Measurements from ENCODE around the gene OTUD1.

DNA sequence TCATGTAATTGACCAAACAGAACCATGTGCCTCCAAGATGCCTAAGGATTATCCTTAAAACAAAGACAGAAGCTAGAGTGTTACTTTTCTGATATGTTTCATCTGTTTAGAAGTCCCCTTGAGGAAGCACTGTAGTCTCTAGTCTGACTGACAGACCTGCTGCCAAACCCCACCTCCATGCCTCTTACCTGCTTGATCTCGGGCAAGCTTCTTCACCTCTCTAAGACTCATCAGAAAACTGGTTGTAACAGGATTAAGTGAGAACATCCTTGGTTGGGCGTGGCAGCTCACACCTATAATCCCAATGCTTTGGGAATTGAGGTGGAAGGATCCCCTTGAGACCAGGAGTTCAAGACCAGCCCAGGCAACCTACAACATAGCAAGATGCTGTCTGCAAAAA lies 42.2 kb upstream of the OTUD1 start:
- TF ChIP-seq CEBPB (IDR thresholded peaks at IDR 0.05; ENCODE audit: low read depth) = no peak
- TF ChIP-seq POLR2AphosphoS5 (IDR thresholded peaks at IDR 0.05; ENCODE audit: low read depth, low read length) = no peak
- no peak for TF ChIP-seq EZH2phosphoT487 (IDR thresholded peaks at IDR 0.05; ENCODE audit: borderline replicate concordance)
- no peak for TF ChIP-seq SIN3A (IDR thresholded peaks at IDR 0.05; ENCODE audit: low read depth)
- TF ChIP-seq, protein P1, sequence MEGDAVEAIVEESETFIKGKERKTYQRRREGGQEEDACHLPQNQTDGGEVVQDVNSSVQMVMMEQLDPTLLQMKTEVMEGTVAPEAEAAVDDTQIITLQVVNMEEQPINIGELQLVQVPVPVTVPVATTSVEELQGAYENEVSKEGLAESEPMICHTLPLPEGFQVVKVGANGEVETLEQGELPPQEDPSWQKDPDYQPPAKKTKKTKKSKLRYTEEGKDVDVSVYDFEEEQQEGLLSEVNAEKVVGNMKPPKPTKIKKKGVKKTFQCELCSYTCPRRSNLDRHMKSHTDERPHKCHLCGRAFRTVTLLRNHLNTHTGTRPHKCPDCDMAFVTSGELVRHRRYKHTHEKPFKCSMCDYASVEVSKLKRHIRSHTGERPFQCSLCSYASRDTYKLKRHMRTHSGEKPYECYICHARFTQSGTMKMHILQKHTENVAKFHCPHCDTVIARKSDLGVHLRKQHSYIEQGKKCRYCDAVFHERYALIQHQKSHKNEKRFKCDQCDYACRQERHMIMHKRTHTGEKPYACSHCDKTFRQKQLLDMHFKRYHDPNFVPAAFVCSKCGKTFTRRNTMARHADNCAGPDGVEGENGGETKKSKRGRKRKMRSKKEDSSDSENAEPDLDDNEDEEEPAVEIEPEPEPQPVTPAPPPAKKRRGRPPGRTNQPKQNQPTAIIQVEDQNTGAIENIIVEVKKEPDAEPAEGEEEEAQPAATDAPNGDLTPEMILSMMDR (IDR thresholded peaks at IDR 0.05 in 2 of 3, conservative IDR thresholded peaks at IDR 0.05 in 1 of 3; ENCODE audit: borderline replicate concordance in 1 of 3, insufficient read depth in 1 of 3, low read depth in 2 of 3, low read length in 2 of 3) = no peak
- no peak for TF ChIP-seq JUND (IDR thresholded peaks at IDR 0.05)
- no peak for TF ChIP-seq ZFX (IDR thresholded peaks at IDR 0.05)
- TF ChIP-seq POLR2A (IDR thresholded peaks at IDR 0.05; ENCODE audit: borderline replicate concordance, extremely low read depth, insufficient read depth, insufficient read length) = no peak
- no peak for TF ChIP-seq ZNF274 (IDR thresholded peaks at IDR 0.05; ENCODE audit: low read depth, low read length)
- TF ChIP-seq, protein P2, sequence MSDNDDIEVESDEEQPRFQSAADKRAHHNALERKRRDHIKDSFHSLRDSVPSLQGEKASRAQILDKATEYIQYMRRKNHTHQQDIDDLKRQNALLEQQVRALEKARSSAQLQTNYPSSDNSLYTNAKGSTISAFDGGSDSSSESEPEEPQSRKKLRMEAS (IDR thresholded peaks at IDR 0.05) = no peak
- TF ChIP-seq, protein P3, sequence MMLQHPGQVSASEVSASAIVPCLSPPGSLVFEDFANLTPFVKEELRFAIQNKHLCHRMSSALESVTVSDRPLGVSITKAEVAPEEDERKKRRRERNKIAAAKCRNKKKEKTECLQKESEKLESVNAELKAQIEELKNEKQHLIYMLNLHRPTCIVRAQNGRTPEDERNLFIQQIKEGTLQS (IDR thresholded peaks at IDR 0.05) = no peak
- TF ChIP-seq ELF1 (IDR thresholded peaks at IDR 0.05; ENCODE audit: borderline replicate concordance, low read depth) = no peak
- TF ChIP-seq RAD21 (IDR thresholded peaks at IDR 0.05; ENCODE audit: low read depth) = no peak
- no peak for TF ChIP-seq EZH2 (IDR thresholded peaks at IDR 0.05)
